IMR-90 (cell line): ENCODE measurements around the gene NOS1. TPM values are rescaled to one million over a fixed set of nuclear protein-coding genes. Genes with fewer than 3 reads are reported as not detected.

Experiments used
- ATAC-seq: fragments of 200-7000 bp; cut with Tn5 transposase; 2 replicates; pipeline ENCODE4 v1.9.1; 2020; ENCODE audit warnings: low read depth, mild to moderate bottlenecking, moderate library complexity
- BruUV-seq: library from RNA; stranded (reverse); fragments of 400-500 nt; replicated peaks from 2 replicates; lab custom pipeline; 2021; lab: Mats Ljungman, UMichigan
- CTCF ChIA-PET: fragments of 300-600 bp; formaldehyde crosslinking; extraction: SDS; loops from one replicate; lab custom pipeline; 2021; ENCODE audit warnings: antibody characterized with exemption; lab: Yijun Ruan, JAX
- POLR2A ChIA-PET: fragments of 300-600 bp; sonication (Branson Sonifier 250); formaldehyde crosslinking; loops from one replicate; lab custom pipeline; 2022; ENCODE audit warnings: antibody characterized with exemption; ENCODE audit not compliant: unreplicated experiment; lab: Charles Lee
- DNase-seq: peaks from one replicate; pipeline ENCODE4 v3.0.0; 2013
- H2AFZ ChIP-seq: replicated peaks from 2 replicates; pipeline ENCODE3; 2013; ENCODE audit warnings: low read length, mild to moderate bottlenecking; ENCODE audit not compliant: poor library complexity
- H2AK5ac ChIP-seq: 2 replicates; pipeline ENCODE4 v1.6.1; 2013; ENCODE audit warnings: low read depth, low read length, inconsistent platforms
- H2AK9ac ChIP-seq: replicated peaks from 2 replicates; pipeline ENCODE3; 2013; ENCODE audit warnings: mild to moderate bottlenecking, low read depth, low read length, moderate library complexity; ENCODE audit not compliant: poor library complexity
- H2BK120ac ChIP-seq: 2 replicates; pipeline ENCODE4 v1.6.1; 2013; ENCODE audit warnings: low read depth, low read length, inconsistent platforms
- H2BK15ac ChIP-seq: 3 replicates; pipeline ENCODE4 v1.6.1; 2013; ENCODE audit warnings: low read depth, low read length, inconsistent platforms
- H2BK20ac ChIP-seq: 2 replicates; pipeline ENCODE4 v1.6.1; 2013; ENCODE audit warnings: low read depth, mild to moderate bottlenecking, inconsistent platforms, low read length, moderate library complexity
- H2BK5ac ChIP-seq: 2 replicates; pipeline ENCODE4 v1.6.1; 2013; ENCODE audit warnings: mild to moderate bottlenecking, low read depth, low read length, inconsistent platforms; ENCODE audit not compliant: poor library complexity, severe bottlenecking
- H3K14ac ChIP-seq: replicated peaks from 2 replicates; pipeline ENCODE4 v1.6.1; 2013; ENCODE audit warnings: low read depth, low read length, inconsistent platforms
- H3K18ac ChIP-seq: 2 replicates; pipeline ENCODE4 v1.6.1; 2013; ENCODE audit warnings: low read depth, low read length, control low read depth
- H3K23ac ChIP-seq: 2 replicates; pipeline ENCODE4 v1.6.1; 2013; ENCODE audit warnings: low read depth, low read length, inconsistent platforms
- H3K27ac ChIP-seq: 2 replicates; pipeline ENCODE4 v1.5.1; 2013; ENCODE audit warnings: mild to moderate bottlenecking, control low read depth, low read length; ENCODE audit not compliant: insufficient read depth
- H3K27me3 ChIP-seq: 2 replicates; pipeline ENCODE4 v1.6.1; 2013; ENCODE audit warnings: low read length; ENCODE audit not compliant: control insufficient read depth, insufficient read depth
- H3K36me3 ChIP-seq: 2 replicates; pipeline ENCODE4 v1.6.1; 2013; ENCODE audit warnings: low read length, mixed read lengths; ENCODE audit not compliant: control insufficient read depth, insufficient read depth
- H3K4ac ChIP-seq: 2 replicates; pipeline ENCODE4 v1.6.1; 2013; ENCODE audit warnings: low read depth, low read length, inconsistent platforms
- H3K4me1 ChIP-seq: 2 replicates; pipeline ENCODE4 v1.6.1; 2013; ENCODE audit warnings: low read length, mixed read lengths; ENCODE audit not compliant: control insufficient read depth, insufficient read depth
- H3K4me2 ChIP-seq: 2 replicates; pipeline ENCODE4 v1.6.1; 2013; ENCODE audit warnings: low read depth, mild to moderate bottlenecking, control low read depth, low read length, moderate library complexity
- H3K4me3 ChIP-seq: 2 replicates; pipeline ENCODE4 v1.5.1; 2013; ENCODE audit warnings: low read depth, mild to moderate bottlenecking, control low read depth, low read length, moderate library complexity; ENCODE audit not compliant: insufficient read depth
- H3K56ac ChIP-seq: 2 replicates; pipeline ENCODE4 v1.6.1; 2013; ENCODE audit warnings: low read length, inconsistent platforms; ENCODE audit not compliant: insufficient read depth; ENCODE audit errors: extremely low read depth
- H3K79me1 ChIP-seq, 2 experiments: 2 replicates each; pipeline ENCODE4 v1.6.1; 2013; ENCODE audit warnings: low read length in 2 of 2, inconsistent platforms in 1 of 2, low read depth in 1 of 2
- H3K9ac ChIP-seq: 2 replicates; pipeline ENCODE4 v1.6.1; 2013; ENCODE audit warnings: low read depth, low read length, control low read depth
- H3K9me1 ChIP-seq: 2 replicates; pipeline ENCODE4 v1.6.1; 2013; ENCODE audit warnings: low read length, inconsistent platforms; ENCODE audit not compliant: insufficient read depth
- H3K9me3 ChIP-seq: 2 replicates; pipeline ENCODE4 v1.6.1; 2013; ENCODE audit warnings: low read length; ENCODE audit not compliant: control insufficient read depth, insufficient read depth
- H4K20me1 ChIP-seq: 2 replicates; pipeline ENCODE4 v1.6.1; 2013; ENCODE audit warnings: low read length, inconsistent platforms; ENCODE audit not compliant: insufficient read depth
- H4K5ac ChIP-seq: 2 replicates; pipeline ENCODE4 v1.6.1; 2013; ENCODE audit warnings: mild to moderate bottlenecking, low read depth, low read length, control low read depth
- H4K8ac ChIP-seq, 2 experiments: 2 replicates each; pipeline ENCODE4 v1.6.1; 2013; ENCODE audit warnings: low read depth in 2 of 2, low read length in 2 of 2, control low read depth in 1 of 2, inconsistent platforms in 1 of 2
- H4K91ac ChIP-seq: 2 replicates; pipeline ENCODE4 v1.6.1; 2013; ENCODE audit warnings: low read depth, low read length, inconsistent platforms; ENCODE audit not compliant: insufficient read depth
- CEBPB ChIP-seq: IDR thresholded peaks from 2 replicates; pipeline ENCODE4 v1.6.1; 2012; ENCODE audit warnings: low read depth, low read length, improper control_type of control experiment
- CHD1 ChIP-seq: IDR thresholded peaks from 2 replicates; pipeline ENCODE4 v1.6.1; 2012; ENCODE audit warnings: low read depth, low read length, improper control_type of control experiment
- ELK1 ChIP-seq: fragments of 150-350 bp; IDR thresholded peaks from 2 replicates; pipeline ENCODE4 v1.6.1; 2016; ENCODE audit warnings: low read depth, mild to moderate bottlenecking, low read length, moderate library complexity, borderline replicate concordance
- FOS ChIP-seq: fragments of 150-350 bp; IDR thresholded peaks from 2 replicates; pipeline ENCODE4 v1.6.1; 2016; ENCODE audit warnings: low read depth, low read length
- MAFK ChIP-seq: IDR thresholded peaks from 2 replicates; pipeline ENCODE4 v1.6.1; 2012; ENCODE audit warnings: low read depth, low read length, improper control_type of control experiment
- MAZ ChIP-seq: IDR thresholded peaks from 2 replicates; pipeline ENCODE4 v1.6.1; 2012; ENCODE audit warnings: low read depth, mild to moderate bottlenecking, low read length, improper control_type of control experiment, moderate library complexity, borderline replicate concordance
- MXI1 ChIP-seq: IDR thresholded peaks from 2 replicates; pipeline ENCODE4 v1.6.1; 2012; ENCODE audit warnings: low read depth, mild to moderate bottlenecking, low read length, moderate library complexity, borderline replicate concordance
- NFE2L2 ChIP-seq: fragments of 150-350 bp; IDR thresholded peaks from 2 replicates; pipeline ENCODE4 v1.6.1; 2016; ENCODE audit warnings: low read depth, mild to moderate bottlenecking, low read length
- POLR2A ChIP-seq: IDR thresholded peaks from 2 replicates; pipeline ENCODE4 v1.6.1; 2012; ENCODE audit warnings: mild to moderate bottlenecking, low read depth, low read length
- RAD21 ChIP-seq: IDR thresholded peaks from 2 replicates; pipeline ENCODE4 v1.6.1; 2012; ENCODE audit warnings: low read length, improper control_type of control experiment
- RCOR1 ChIP-seq: IDR thresholded peaks from 2 replicates; pipeline ENCODE4 v1.6.1; 2012; ENCODE audit warnings: mild to moderate bottlenecking, low read length, improper control_type of control experiment; ENCODE audit not compliant: insufficient replicate concordance
- RFX5 ChIP-seq: IDR thresholded peaks from 2 replicates; pipeline ENCODE4 v1.8.0; 2012; ENCODE audit warnings: low read depth, mild to moderate bottlenecking, low read length, moderate library complexity
- SMC3 ChIP-seq: fragments of 150-350 bp; IDR thresholded peaks from 2 replicates; pipeline ENCODE4 v1.6.1; 2016; ENCODE audit warnings: low read depth, mild to moderate bottlenecking, antibody characterized with exemption, low read length, moderate library complexity
- WGBS, 2 experiments: methylation state at CpG; one replicate each; pipeline versions ENCODE4 v1.1.5 to v1.1.7; 2013; ENCODE audit warnings: missing lambda C conversion rate in 2 of 2; ENCODE audit not compliant: insufficient read length in 1 of 2; ENCODE audit errors: extremely low coverage in 2 of 2; 5-methylcytosine and 5-hydroxymethylcytosine counted together
- dilution Hi-C: fragments of 300-500 bp; cut with HindIII; formaldehyde crosslinking; loops from one replicate; pipeline ENCODE4 v1.14.3; 2018; ENCODE audit warnings: low sequenced_read_pairs; ENCODE audit not compliant: unreplicated experiment
- in situ Hi-C: fragments of 300-500 bp; cut with MboI; formaldehyde crosslinking; loops from 3 replicates; pipeline ENCODE4 v1.14.3; 2019; ENCODE audit warnings: low sequenced_read_pairs, inconsistent platforms, mixed read lengths
- intact Hi-C: fragments of 100-400 bp; cut with micrococcal nuclease; formaldehyde crosslinking; loops from 2 replicates; pipeline ENCODE4 v1.10.0; 2022
- polyA plus RNA-seq, 3 experiments: library from polyadenylated mRNA; depleted of rRNA; stranded (reverse); fragments of >200 nt; gene quantifications; 2 replicates each; pipeline ENCODE4 v1.2.3, GENCODE V29; 2012; ENCODE audit warnings: low replicate concordance in 1 of 3
- total RNA-seq: library from RNA; depleted of rRNA; stranded (reverse); fragments of >200 nt; gene quantifications from 2 replicates; pipeline ENCODE4 v1.2.3, GENCODE V29; 2012
- TF ChIP-seq, protein P1 (sequence below): fragments of 150-350 bp; IDR thresholded peaks from 2 replicates; pipeline ENCODE4 v1.6.1; 2017; ENCODE audit warnings: mild to moderate bottlenecking, antibody characterized with exemption, low read length, low read depth
- TF ChIP-seq, protein P2 (sequence below): conservative IDR thresholded peaks from 2 replicates; pipeline ENCODE4 v1.5.1; 2012; ENCODE audit warnings: mild to moderate bottlenecking, low read depth, low read length, improper control_type of control experiment

The NOS1 gene
- total and polyA plus RNA-seq, 2 of the 4 experiments (the other 2 are of a cell fraction): 0.09 TPM; not detected in 1

DNA sequence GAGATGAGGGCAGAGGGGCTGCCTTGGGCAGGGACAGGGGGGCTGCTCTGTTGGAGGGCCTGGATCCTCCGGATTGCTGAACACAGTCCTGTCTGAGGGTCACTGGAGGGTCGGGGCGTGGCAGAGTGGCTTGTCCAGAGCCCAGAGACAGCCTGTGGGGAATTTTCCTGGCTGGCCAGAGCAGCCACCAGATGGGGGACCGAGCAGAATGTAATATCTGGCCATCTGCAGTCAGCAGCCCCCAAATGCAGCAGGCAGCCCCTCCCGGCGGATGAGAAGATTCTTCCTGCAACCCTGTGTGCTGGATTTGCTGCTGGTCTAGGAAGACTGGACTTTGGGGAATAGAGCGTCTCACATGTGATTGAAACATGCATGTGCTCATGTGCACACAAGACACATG, 23.3 kb upstream of the NOS1 start:
- TF ChIP-seq MXI1: no peak
- TF ChIP-seq RAD21: no peak
- no peak for TF ChIP-seq SMC3
- TF ChIP-seq ELK1: no peak
- TF ChIP-seq, protein P1, sequence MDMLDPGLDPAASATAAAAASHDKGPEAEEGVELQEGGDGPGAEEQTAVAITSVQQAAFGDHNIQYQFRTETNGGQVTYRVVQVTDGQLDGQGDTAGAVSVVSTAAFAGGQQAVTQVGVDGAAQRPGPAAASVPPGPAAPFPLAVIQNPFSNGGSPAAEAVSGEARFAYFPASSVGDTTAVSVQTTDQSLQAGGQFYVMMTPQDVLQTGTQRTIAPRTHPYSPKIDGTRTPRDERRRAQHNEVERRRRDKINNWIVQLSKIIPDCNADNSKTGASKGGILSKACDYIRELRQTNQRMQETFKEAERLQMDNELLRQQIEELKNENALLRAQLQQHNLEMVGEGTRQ: no peak
- TF ChIP-seq FOS: no peak
- no peak for TF ChIP-seq POLR2A
- no peak for TF ChIP-seq NFE2L2
- no peak for TF ChIP-seq MAZ
- no peak for TF ChIP-seq CEBPB
- TF ChIP-seq MAFK: no peak
- TF ChIP-seq, protein P2, sequence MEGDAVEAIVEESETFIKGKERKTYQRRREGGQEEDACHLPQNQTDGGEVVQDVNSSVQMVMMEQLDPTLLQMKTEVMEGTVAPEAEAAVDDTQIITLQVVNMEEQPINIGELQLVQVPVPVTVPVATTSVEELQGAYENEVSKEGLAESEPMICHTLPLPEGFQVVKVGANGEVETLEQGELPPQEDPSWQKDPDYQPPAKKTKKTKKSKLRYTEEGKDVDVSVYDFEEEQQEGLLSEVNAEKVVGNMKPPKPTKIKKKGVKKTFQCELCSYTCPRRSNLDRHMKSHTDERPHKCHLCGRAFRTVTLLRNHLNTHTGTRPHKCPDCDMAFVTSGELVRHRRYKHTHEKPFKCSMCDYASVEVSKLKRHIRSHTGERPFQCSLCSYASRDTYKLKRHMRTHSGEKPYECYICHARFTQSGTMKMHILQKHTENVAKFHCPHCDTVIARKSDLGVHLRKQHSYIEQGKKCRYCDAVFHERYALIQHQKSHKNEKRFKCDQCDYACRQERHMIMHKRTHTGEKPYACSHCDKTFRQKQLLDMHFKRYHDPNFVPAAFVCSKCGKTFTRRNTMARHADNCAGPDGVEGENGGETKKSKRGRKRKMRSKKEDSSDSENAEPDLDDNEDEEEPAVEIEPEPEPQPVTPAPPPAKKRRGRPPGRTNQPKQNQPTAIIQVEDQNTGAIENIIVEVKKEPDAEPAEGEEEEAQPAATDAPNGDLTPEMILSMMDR: no peak
- TF ChIP-seq CHD1: no peak
- TF ChIP-seq RCOR1: no peak
- TF ChIP-seq RFX5: no peak
- intact Hi-C loops: no loop called here
- WGBS, 2 experiments: 26% methylated on average over 3 of the region's 7 CpGs; no CpG with 5 or more reads in 1 of the 2 experiments

More for the DNA sequence above, 23.3 kb upstream of the NOS1 start:
- Histone ChIP-seq H3K14ac (no peak overlapping the region), H3K9me1 (no peaks in the 10 kb centered on the region), H4K5ac (no peak overlapping the region), H3K18ac (no peak overlapping the region), H3K4ac (no peak overlapping the region), H2BK120ac (no peak overlapping the region), H3K27ac (no peak overlapping the region), H4K91ac (no peak overlapping the region), H3K23ac (no peak overlapping the region), H3K79me1 (no peaks in the 10 kb centered on the region), H3K4me2 (no peak overlapping the region), H3K56ac (no peak overlapping the region), H4K20me1 (no peaks in the 10 kb centered on the region), H3K4me1 (no peaks in the 10 kb centered on the region), H2AK5ac (no peak overlapping the region), H2BK20ac (no peak overlapping the region), H2BK5ac (no peak overlapping the region), H3K36me3 (no peaks in the 10 kb centered on the region), H3K9me3 (peaks cover 45% of the 10 kb centered on the region), H4K8ac (no peak overlapping the region), H3K9ac (no peak overlapping the region), H3K27me3 (no peaks in the 10 kb centered on the region), H2AFZ (no peak overlapping the region), H2AK9ac (no peak overlapping the region), H2BK15ac (no peak overlapping the region), H3K4me3 (no peak overlapping the region)
- dilution Hi-C loops (no loop called here), in situ Hi-C loops (no loop called here)
- CTCF ChIA-PET: interaction anchor here (1.4 kb wide), 1 partner anchor 18 kb away, joined by 3 read pairs; no protein-coding TSS in a partner anchor
- no peak for DNase-seq
- POLR2A ChIA-PET: no interaction called here
- ATAC-seq: no peak
- BruUV-seq: no TSS peak
